Kidney epithelial cell (primary cell): ENCODE measurements around the gene NR3C1. TPM values are rescaled to one million over a fixed set of nuclear protein-coding genes. Genes with fewer than 3 reads are reported as not detected.

ENCODE experiments used
- DNase-seq: peaks from one replicate; pipeline ENCODE4 v3.0.0-alpha.2; 2010; ENCODE audit warnings: low read depth
- H3K27me3 ChIP-seq: 2 replicates; pipeline ENCODE4 v1.6.0; 2011; ENCODE audit warnings: low read length; ENCODE audit not compliant: control insufficient read depth, insufficient read depth
- H3K36me3 ChIP-seq: 2 replicates; pipeline ENCODE4 v1.5.1; 2011; ENCODE audit warnings: low read length; ENCODE audit not compliant: control insufficient read depth, insufficient read depth
- H3K4me3 ChIP-seq: 2 replicates; pipeline ENCODE4 v1.5.1; 2011; ENCODE audit warnings: low read depth, mild to moderate bottlenecking, control low read depth, low read length
- total RNA-seq: library from RNA; depleted of rRNA; stranded (reverse); fragments of >200 nt; gene quantifications from 2 replicates; pipeline ENCODE4 v1.2.3, GENCODE V29; 2015
- TF ChIP-seq, protein P1 (sequence below): IDR thresholded peaks from 2 replicates; pipeline ENCODE4 v1.5.1; 2011; ENCODE audit warnings: mild to moderate bottlenecking, moderate library complexity, low read length, control low read depth, inconsistent platforms; ENCODE audit not compliant: insufficient read depth, poor library complexity, severe bottlenecking

Gene NR3C1
- total RNA-seq, 1 donor from 2014 or later: 18.3 TPM

GRCh38 chr5:143445776-143446175, 42.3 kb upstream of the NR3C1 start:
- H3K4me3 ChIP-seq: no peak overlapping the region
- H3K27me3 ChIP-seq: no peaks in the 10 kb centered on the region
- TF ChIP-seq, protein P1, sequence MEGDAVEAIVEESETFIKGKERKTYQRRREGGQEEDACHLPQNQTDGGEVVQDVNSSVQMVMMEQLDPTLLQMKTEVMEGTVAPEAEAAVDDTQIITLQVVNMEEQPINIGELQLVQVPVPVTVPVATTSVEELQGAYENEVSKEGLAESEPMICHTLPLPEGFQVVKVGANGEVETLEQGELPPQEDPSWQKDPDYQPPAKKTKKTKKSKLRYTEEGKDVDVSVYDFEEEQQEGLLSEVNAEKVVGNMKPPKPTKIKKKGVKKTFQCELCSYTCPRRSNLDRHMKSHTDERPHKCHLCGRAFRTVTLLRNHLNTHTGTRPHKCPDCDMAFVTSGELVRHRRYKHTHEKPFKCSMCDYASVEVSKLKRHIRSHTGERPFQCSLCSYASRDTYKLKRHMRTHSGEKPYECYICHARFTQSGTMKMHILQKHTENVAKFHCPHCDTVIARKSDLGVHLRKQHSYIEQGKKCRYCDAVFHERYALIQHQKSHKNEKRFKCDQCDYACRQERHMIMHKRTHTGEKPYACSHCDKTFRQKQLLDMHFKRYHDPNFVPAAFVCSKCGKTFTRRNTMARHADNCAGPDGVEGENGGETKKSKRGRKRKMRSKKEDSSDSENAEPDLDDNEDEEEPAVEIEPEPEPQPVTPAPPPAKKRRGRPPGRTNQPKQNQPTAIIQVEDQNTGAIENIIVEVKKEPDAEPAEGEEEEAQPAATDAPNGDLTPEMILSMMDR: no peak
- H3K36me3 ChIP-seq: no peaks in the 10 kb centered on the region
- no peak for DNase-seq

- DNase-seq: no peak
- no peak overlapping the region for H3K4me3 ChIP-seq
- no peaks in the 10 kb centered on the region for H3K27me3 ChIP-seq
- TF ChIP-seq, protein P1: no peak
- H3K36me3 ChIP-seq: no peaks in the 10 kb centered on the region
These were observed 39.8 kb upstream of the NR3C1 start for GRCh38 chr5:143443330-143443729.

- TF ChIP-seq, protein P1: no peak
- H3K4me3 ChIP-seq: no peak overlapping the region
- DNase-seq: no peak
These were observed 38.9 kb upstream of the NR3C1 start for GRCh38 chr5:143442385-143442784.

GRCh38 chr5:143440448-143441115, 37.1 kb upstream of the NR3C1 start:
- no peaks in the 10 kb centered on the region for H3K36me3 ChIP-seq
- DNase-seq: peak; percentile 10
- no peaks in the 10 kb centered on the region for H3K27me3 ChIP-seq
- TF ChIP-seq, protein P1: no peak
- no peak overlapping the region for H3K4me3 ChIP-seq

More at GRCh38 chr5:143442385-143442784, 38.9 kb upstream of the NR3C1 start:
- Histone ChIP-seq H3K36me3 (no peaks in the 10 kb centered on the region), H3K27me3 (no peaks in the 10 kb centered on the region)

DNA sequence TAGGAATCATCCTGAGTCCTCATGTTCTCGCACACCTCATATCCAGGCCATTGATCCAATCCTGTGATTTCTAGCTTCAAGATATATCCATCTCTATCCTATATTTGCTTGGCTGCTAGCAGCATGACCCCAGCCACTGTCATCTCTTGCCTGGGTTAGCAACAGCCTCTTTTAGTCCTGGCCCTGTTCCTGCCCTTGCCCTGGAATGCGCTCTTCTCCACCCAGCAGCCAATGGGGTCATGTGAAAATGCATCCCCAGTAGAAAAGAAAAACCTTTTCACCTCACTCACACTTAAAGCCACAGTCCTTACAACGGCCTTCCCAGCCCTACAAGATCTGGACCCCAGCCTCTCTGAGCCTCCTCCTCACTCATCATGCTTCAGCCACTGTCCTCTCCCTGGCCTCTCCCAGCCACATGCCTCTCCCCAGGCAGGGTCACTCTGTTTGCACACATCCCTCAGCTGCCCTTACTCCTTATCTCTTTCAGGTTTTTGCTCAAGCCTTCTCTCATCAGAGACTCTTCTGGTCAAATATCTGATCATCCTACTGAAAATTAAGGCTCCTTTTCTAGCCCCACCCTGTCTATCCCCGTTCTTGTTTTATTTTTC, 34.3 kb upstream of the NR3C1 start:
- Histone ChIP-seq H3K27me3 (no peaks in the 10 kb centered on the region), H3K36me3 (no peaks in the 10 kb centered on the region), H3K4me3 (no peak overlapping the region)
- TF ChIP-seq, protein P1: no peak
- no peak for DNase-seq
